NCI-H526 treated with DMSO at 0.1 percent for 48 hours (cell line): Measurements from ENCODE around the gene DNAH6.

Experiments
- DNase-seq: peaks from one replicate; lab custom pipeline; 2025; lab: John Stamatoyannopoulos, UW

Gene DNAH6

GRCh38 chr2:84697895-84698294 is 181.6 kb downstream of the DNAH6 start:
- DNase-seq, result no peak

- no peak for DNase-seq
Observed at GRCh38 chr2:84700006-84700405, 183.7 kb downstream of the DNAH6 start.

GRCh38 chr2:84701880-84702279 is 185.6 kb downstream of the DNAH6 start:
- DNase-seq, result no peak

- DNase-seq, result no peak
Observed at GRCh38 chr2:84702941-84703340, 186.6 kb downstream of the DNAH6 start.

GRCh38 chr2:84703831-84704230 is 187.5 kb downstream of the DNAH6 start:
- DNase-seq, result no peak

GRCh38 chr2:84704505-84705244 is 188.4 kb downstream of the DNAH6 start:
- DNase-seq, result no peak

- DNase-seq, result no peak
Observed at GRCh38 chr2:84705858-84706257, 189.6 kb downstream of the DNAH6 start.

GRCh38 chr2:84708442-84708841 is 192.1 kb downstream of the DNAH6 start:
- DNase-seq, result no peak

GRCh38 chr2:84711651-84712050 is 195.4 kb downstream of the DNAH6 start:
- DNase-seq, result no peak

GRCh38 chr2:84713441-84713840 is 197.1 kb downstream of the DNAH6 start:
- DNase-seq, result no peak

GRCh38 chr2:84716564-84716963 is 200.3 kb downstream of the DNAH6 start:
- DNase-seq, result no peak

- no peak for DNase-seq
Observed at GRCh38 chr2:84717302-84717701, 201.0 kb downstream of the DNAH6 start.

- DNase-seq, result no peak
Observed at GRCh38 chr2:84719434-84719833, 203.1 kb downstream of the DNAH6 start.

- DNase-seq, result no peak
Observed at GRCh38 chr2:84723831-84724230, 207.5 kb downstream of the DNAH6 start.

- no peak for DNase-seq
Observed at GRCh38 chr2:84725717-84726116, 209.4 kb downstream of the DNAH6 start.

- no peak for DNase-seq
Observed at GRCh38 chr2:84727315-84727714, 211.0 kb downstream of the DNAH6 start.

GRCh38 chr2:84729224-84729623 is 212.9 kb downstream of the DNAH6 start:
- DNase-seq, result no peak

- no peak for DNase-seq
Observed at GRCh38 chr2:84731185-84731584, 214.9 kb downstream of the DNAH6 start.

- no peak for DNase-seq
Observed at GRCh38 chr2:84732897-84733778, 216.8 kb downstream of the DNAH6 start.

- DNase-seq, result no peak
Observed at GRCh38 chr2:84735389-84735788, 219.1 kb downstream of the DNAH6 start.

GRCh38 chr2:84741182-84741822 is 225.0 kb downstream of the DNAH6 start:
- no peak for DNase-seq

GRCh38 chr2:84748341-84748740 is 232.0 kb downstream of the DNAH6 start:
- DNase-seq, result no peak

GRCh38 chr2:84749442-84749841 is 233.1 kb downstream of the DNAH6 start:
- DNase-seq, result no peak
